NOMO-1 treated with DMSO at 0.1 percent for 48 hours (cell line): ENCODE data around the gene EFHD1.
"Not testable (repeated sequence)": the region's sequence is repeated elsewhere in the genome, so short reads cannot be mapped to it uniquely, and the experiment has no call there.

ENCODE experiments used
- DNase-seq: peaks from one replicate; lab custom pipeline; 2025; ENCODE audit not compliant: unreplicated experiment; lab: John Stamatoyannopoulos, UW

EFHD1 gene

DNA sequence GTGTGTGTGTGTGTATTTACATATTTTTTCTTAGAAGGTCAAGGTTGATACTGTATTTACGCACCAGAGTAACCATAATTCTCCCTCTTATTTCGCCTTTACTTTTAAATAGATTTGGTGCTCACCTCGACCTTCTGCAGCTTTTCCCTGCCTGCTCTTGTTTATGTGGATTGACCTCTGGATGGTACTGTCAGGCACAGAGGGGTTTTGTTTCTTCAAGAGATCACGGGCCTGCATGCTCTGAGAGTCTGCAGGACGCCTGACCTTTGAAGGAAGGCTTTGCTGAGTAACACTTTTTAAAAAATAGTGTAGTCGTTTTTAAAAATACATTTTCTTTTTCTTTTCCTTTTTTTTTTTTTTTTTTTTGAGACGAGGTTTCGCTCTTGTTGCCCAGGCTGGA lies 18.1 kb upstream of the EFHD1 start:
- DNase-seq: no peak

DNA sequence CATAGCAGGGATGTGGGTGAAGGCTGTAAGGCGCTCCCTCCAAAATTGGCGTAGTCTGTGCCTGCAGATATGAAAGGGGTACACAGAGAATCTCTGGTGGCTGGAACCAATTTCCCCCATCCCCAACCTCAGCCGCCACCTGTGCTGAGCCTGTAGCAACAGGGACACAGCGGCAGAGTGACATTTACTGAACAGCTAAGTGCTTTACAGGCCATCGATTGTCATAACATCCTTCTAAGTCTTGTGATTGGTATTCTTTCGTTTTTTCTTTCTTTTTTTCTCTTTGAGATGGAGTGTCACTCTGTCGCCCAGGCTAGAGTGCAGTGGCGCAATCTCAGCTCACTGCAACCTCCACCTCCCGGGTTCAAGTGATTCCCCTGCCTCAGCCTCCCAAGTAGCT lies 12.2 kb upstream of the EFHD1 start:
- DNase-seq: no peak

- DNase-seq: no peak
Measured at GRCh38 chr2:232622563-232622962, 10.8 kb upstream of the EFHD1 start.

GRCh38 chr2:232623768-232624765 lies 9.3 kb upstream of the EFHD1 start:
- DNase-seq: no peak

GRCh38 chr2:232626584-232626983 lies 6.8 kb upstream of the EFHD1 start:
- DNase-seq: no peak

DNA sequence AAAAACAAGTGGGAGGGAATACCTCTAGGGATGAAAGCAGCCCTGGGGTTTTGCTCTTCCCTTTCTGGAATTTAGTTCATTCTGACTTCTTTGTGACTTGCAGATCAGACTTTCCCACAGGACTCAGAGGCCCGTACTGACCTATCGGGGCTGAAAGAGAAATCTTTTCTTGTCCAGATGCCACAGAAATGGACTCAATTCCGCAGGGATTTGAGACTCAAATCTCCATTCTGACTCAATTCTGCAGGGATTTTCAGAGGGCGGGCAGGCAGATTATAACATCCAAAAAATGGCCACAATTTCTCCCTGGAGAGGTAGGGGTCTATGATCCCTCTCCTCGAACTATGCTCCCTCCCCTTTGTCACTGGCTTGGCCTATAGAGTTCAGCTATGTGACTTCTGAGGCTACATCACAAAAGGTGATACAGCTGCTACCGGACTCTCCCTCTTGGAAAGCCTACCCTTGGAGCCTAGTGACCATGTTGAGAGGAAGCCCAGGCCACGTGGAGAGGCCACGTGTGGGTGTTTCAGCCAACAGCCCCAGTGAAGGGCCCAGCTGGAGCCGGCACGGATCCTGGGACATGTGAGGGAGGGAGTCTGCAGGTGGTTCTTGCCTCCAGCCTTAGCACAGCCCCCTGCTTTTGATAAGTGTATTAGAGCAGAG lies 4.8 kb upstream of the EFHD1 start:
- DNase-seq: no peak

- DNase-seq: no peak
Measured at GRCh38 chr2:232629129-232629475, 4.3 kb upstream of the EFHD1 start.

DNA sequence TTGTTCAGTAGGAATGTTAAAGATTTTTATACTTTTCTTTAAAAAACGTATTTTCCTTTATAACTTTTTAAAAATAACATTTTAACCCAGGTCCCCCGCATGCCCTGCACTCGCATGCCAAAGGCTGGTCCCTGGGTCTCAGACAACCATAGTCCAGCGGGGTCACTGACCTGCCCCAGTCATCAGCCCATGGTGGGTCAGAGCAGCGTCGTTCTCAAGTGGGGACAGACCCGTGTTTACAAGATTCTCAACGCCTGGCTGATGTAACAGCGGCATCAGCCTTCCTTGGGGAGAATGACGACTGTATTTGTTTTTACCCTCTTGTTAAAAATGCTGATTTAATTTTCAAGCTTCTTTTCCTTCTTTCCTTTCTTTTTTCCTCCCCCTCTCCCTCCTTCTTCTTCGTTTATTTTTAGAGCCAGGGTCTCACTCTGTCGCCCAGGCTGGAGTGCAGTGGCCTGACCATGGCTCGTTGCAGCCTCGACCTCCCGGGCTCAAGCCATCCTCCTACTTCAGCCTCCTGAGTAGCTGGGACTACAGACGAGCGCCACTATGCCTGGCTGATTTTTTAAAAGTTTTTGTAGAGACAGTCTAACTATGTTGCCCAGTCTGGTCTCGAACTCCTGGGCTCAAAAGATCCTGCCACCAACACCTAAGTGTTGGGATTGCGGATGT lies 1.0 kb upstream of the EFHD1 start:
- no peak for DNase-seq

- no peak for DNase-seq
Measured at GRCh38 chr2:232632904-232633412, 446 bp upstream of the EFHD1 start.

DNA sequence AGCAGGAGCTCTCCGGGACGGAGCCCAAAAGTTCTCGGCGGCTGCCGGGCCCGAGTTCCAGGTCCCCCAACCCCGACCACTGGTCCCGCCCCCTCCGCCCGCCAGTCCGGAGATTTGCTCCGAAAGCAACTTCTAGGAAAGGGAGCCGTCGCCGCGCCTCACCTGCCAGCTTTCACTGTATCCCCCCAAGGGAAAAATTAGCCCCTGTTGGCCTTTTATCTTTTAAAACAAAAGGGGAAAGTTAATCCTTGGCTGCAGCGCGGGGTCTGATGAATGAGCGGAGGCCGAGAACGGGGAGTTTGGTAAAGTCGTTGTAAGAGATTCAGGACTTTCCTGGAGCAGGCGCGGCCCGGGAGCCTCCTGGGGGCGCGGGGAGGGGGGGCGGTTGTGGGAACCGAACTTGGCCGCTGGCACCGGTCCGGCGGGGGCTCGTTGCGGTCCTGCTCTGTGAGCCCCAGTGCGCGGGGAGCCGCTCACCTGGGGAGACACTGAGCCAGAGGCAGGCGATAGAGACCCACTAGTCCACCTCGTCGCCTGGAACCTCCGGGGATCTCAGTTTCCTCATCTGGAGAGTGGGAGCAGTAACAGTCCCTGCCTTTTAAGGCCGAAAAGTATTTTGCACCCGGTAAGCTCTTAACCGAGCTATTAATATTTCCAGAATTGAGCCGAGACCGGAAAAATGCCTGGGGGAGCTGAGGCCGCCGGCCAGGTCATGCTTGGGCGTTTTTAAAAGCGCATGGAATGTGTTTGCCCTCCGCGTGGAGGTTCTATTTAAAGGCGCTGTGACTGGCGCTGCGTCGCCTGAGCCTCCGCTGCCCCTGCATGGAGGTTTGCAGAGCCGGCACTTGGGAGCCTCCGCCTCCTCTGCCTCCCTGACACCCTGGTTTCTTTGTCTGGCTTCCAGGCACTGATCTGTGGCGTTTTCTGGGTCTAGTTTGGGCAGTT lies 1.1 kb downstream of the EFHD1 start:
- no peak for DNase-seq

DNA sequence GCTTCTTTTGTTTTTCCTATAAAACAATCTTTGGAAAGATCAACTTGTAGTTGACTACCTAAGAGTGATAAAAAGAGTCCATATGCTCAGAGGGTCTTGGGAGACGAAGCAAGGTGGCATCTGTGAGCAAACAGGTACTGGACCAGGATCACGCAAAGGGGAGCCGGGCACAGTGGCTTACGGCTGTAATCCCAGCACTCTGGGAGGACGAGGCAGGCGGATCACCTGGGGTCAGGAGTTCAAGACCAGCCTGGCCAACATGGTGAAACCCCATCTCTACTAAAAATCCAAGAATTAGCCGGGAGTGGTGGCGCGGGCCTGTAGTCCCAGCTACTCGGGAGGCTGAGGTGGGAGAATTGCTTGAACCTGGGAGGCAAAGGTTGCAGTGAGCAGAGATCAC lies 2.0 kb downstream of the EFHD1 start:
- not testable (repeated sequence) for DNase-seq

GRCh38 chr2:232635820-232636219 lies 2.4 kb downstream of the EFHD1 start:
- no peak for DNase-seq

GRCh38 chr2:232636788-232637420 lies 3.5 kb downstream of the EFHD1 start:
- DNase-seq: no peak

- no peak for DNase-seq
Measured at GRCh38 chr2:232637866-232638583, 4.6 kb downstream of the EFHD1 start.

- no peak for DNase-seq
Measured at GRCh38 chr2:232641153-232641848, 7.9 kb downstream of the EFHD1 start.

- DNase-seq: no peak
Measured at GRCh38 chr2:232643147-232643425, 9.7 kb downstream of the EFHD1 start.

DNA sequence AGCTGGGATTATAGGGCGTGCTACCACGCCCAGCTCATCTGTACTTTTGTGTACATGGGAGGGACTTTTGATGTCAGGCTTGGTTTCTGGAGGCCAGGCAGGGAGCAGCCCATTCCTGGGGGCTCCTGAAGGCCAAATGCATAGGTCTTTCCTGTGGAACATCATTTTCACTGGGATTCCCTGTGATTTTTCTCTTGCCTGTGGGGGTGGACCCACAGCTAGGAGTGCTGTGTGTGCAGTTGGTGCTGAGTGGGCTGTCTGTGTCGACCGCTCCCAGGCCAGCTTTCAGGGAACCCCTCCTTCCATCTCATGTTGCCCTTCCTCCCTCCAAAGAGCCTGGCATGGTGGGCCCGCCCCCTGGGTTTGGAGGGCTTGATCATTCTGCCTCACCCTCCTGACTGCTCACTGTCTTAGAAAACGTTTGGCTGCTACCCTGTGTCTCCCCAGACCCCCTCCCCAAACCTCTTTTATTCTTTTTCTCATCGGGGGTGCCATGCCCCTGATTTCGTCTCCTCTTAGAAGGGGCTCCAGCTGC lies 10.5 kb downstream of the EFHD1 start:
- DNase-seq: no peak

DNA sequence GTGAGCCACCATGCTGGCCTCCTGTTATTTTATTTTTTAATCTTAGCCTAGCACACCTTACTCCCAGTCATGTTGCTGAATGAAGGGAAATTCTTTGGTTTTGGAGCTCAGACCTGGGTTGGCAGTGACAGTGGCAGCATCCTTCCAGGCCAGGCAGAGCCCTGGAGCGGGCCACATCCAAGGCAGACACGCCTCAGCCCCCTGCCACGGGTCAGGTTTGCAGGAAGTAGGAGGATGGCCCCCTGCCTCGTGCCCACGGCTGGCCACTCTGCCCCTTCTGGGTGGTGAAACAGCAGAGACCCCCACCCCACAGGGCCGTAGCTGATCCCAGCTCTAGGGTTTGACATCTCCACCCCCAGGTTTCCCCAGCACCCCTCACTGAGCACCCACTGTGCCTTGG lies 11.7 kb downstream of the EFHD1 start:
- no peak for DNase-seq

GRCh38 chr2:232646726-232647125 lies 13.3 kb downstream of the EFHD1 start:
- DNase-seq: no peak
